DMS114 treated with DMSO at 0.1 percent for 48 hours (cell line): Measurements from ENCODE around the gene SLC9A1.

ENCODE experiments used
- DNase-seq: peaks from one replicate; lab custom pipeline; 2025; ENCODE audit not compliant: unreplicated experiment; lab: John Stamatoyannopoulos, UW

The SLC9A1 gene

DNA sequence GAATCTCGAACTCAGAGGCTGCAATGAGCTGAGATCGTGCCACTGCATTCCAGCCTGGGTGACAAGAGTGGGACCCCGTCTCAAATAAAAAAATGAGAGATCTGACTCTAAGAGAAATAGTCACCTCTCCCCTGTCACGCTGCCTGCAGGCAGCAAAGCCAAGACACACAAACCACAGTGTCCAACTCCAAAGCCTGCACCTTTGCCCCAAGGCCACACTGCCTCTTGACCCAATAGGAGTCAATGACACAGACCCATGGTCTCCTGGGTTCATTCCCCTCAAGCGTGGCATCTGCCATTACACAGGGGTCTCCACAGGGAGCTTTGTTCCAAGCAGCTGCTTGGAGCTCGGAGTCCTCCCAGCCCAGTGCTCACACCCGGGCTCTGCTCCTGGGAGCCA, 46.3 kb downstream of the SLC9A1 start:
- DNase-seq: no peak

DNA sequence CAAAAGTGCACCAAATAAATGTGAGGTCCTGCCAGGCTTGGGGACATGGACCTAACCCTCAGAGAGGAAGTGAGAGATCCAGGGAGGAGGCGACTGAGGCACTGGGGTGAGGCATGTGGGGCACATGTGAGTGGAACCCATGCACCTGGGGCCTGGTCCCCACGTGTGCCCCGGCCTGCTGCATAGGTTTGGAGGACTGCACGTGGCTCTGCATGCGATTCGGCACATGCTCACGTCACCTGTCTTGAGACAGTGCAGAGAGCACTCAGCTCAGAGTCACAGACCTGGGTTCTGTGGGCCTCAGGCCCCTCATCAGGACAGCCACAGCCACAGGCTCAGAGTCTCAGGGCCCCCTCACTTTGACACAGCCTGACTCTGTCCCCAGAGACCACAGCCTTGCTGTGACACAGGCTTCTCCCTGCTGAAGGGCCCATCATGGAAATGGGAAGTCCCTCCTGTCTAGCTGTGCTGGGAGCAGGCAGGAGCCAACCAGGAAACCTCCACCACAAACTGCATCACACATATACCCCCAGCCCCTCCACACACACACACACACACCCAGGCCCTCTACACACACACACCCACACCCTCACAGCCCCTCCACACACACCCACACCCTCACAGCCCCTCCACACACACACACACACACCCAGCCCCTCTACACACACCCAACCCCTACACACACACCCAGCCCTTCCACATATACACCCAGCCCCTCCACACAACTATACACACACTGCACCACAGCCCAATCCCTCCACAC, 48.2 kb downstream of the SLC9A1 start:
- no peak for DNase-seq

DNA sequence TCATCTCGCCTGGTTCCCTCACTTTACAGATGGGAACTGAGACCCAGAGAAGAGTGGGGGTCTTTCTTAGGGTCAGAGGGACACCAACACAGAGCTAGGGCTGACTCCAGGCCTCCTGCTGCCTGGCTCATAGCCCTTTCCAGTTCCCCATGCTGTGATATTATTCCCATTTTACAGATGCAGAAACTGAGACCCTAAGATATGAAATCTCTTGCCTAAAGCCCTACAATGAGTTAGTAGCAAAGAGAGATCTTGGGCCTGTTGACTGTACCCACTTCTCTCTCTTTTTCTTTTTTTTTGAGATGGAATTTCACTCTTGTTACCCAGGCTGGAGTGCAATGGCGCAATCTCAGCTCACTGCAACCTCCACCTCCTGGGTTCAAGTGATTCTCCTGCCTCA, 49.9 kb downstream of the SLC9A1 start:
- no peak for DNase-seq

DNA sequence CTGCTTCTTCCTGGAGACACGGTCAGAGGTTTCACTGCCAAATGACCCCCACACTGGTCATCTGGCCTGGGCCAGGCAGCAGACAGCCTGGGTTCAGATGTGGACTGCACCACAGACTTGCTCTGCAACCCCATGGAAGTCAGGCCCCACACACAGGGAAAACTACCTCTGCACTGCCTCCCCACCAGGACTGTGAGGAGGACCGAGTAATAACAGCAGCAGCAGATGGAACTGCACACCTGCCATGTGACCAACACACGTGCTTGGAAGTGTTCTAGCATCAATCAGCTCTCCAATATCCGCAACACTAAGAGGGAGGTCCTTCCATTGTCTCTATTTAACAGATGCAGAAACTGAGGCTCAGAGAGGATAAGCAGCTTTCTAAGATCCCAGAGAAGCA, 51.4 kb downstream of the SLC9A1 start:
- no peak for DNase-seq

DNA sequence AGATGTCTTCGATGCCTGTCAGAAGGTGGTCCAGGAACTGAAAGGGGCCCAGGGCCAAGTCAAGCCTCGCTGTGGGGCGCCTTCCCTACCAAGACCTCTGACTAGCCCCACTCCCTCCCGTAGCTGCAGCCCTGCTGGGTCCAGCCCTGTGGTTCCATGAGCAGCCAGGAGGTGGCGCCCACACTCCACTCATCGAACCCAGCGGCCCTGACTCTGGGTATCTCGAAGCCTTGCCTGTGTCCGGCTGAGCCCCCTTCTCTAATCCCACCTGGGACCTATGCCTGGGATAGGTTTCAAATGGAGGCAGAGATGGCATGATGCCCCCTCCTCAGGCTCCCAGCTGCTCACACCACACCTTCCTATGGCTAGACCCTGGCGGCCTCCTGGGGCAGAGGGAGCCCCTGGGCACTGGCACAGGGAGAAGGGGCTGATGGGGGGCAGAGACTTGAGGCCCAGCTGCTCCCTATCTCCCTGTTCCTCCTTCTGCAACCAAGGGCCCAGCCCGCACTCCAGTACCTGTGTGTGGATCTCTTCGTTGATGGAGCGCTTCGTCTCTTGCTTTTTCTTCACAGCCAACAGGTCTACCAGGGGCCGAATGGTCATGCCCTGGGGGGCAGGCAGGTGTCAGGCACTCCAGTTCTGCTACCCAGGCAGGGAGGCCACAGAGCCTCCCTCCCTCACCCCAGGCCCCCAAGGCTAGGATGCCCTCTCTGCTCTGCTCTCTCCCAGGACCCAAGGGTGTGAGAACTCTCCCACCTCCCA, 52.0 kb downstream of the SLC9A1 start:
- peak; percentile 18 for DNase-seq

DNA sequence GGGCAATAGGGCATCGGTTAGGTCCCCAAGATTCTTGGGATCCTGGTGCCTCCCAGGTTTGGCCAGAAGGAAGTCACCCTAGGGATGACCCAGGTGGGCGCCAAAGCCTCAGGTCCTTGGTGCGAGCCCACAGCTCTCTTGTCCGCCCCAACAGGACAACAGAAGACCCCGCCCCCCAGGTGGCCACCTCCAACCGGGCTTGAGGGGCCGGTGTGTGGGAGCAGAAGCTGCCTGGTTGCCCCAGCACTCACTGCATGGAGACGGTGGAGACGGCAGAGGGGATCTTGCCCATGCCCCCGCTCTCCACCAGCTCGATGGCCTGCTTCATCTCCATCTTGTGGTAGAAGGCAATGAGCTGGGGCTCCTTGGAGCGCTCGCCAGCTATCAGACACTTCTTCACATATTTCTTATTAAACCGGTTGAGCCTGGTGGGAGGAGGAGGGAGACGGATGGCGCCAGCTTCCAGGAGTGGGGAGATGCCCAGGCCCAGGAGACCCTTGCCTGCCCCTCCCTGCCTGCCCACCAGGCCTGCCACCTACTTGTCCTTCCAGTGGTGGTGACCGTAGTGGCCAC, 52.7 kb downstream of the SLC9A1 start:
- DNase-seq: no peak

DNA sequence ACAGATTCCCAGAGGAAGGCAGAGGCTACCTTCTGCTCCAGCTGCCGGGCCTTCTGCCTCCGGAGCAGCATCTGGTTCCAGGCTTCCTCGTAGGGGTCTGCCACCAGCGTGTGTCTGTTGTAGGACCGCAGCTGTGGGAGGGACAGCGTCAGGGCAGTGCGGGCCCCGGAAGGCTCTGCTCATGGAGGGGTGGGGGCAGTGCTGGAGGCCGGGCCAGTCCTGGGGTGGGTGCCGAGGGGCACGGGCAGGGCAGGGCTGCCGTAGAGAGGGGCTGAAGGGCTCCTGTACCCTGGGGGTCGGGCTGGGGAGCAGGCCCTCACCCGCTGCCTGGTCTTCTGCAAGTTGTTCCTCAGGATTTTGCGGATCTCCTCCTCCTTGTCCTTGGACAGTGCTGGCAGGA, 53.2 kb downstream of the SLC9A1 start:
- no peak for DNase-seq

DNA sequence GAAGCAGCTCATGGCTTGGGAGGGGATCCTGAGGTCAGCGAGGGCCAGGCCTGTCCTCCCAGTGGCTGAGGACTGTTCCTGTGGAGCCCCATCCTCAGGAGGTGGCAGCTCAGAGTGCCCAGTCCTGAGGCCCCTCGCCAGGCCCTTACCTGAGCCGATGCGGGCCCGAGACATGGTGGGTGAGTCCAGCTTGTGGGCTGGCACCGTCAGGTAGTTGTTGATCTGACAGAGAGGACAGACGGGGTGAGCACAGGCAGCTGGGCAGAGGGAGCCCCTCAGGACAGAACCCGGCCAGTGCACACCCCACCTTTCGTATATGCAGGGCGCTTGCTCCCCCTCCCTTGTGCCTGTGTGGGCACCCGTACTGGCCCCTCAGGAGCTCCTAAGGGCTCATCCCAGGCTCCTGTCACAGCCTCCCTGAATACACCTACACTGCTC, 53.9 kb downstream of the SLC9A1 start:
- no peak for DNase-seq

DNA sequence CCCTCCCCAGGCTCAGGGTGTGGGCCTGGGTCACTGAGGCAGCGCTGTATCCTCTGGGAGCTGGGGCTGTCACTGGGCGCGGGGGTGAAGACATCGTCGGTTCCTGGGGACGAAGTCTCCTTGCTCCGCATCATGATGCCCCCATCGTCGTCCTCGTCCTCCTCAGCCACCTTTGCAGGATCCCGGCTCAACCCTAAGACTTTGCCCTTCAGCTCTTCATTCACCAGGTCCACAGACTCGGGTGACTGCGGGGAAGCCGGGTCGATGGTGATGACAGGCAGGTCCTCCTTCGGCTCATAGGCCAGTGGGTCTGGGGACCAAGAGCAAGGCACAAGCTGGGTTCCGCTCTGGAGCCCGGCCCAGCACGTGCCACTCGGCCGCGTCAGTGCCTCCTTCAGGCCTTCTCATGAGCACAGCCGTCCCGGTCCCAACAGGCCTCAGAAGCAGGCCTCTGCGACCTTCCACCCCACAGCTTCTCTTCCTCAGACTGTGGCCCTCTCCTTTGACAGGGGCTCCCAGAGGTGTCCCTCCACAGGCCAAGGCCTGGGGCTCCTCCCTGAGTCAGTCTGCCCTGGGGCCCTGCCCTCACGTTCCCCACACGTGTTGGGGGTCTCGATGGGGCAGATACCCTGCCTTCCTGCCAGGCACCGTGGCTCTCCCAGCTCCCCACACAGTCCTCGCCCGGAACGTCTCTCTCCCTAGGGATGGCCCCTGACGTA, 54.4 kb downstream of the SLC9A1 start:
- no peak for DNase-seq

DNA sequence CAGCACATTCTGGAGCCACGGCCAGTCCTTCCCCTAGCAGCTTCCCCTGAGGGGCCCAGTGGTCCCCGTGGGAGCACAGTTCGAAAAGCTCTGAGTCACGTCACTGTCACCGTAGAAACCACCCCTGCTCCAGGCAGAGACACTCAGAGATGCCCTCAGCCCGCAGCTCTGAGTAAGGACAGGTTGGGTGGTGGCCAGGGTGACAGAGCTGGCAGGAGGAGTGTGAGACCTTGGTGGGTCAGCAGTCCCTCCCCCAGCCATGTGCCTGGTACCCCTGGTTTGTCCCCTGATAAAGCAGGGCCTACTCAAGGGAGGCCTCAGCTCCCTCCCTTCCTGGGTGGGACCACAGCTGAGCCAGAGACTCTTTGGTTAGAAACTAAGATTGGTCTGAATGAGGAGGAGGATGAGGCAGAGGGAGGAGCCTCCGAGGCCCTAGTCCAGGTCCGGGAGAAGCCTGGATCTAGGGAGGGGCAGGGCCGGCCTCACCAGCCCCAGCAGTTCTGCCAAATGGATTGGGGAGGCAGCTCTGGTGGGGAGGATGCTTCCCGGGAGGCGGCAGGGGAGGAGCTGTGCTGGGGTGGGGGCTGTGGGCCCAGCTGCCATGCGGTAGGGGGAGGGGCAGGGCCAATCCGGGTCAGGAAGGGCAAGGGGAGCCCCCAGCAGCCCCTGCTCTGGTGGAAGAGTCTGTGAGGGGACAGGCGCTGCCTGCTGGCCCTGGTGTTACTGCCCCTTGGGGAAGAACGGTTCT, 55.2 kb downstream of the SLC9A1 start:
- no peak for DNase-seq

DNA sequence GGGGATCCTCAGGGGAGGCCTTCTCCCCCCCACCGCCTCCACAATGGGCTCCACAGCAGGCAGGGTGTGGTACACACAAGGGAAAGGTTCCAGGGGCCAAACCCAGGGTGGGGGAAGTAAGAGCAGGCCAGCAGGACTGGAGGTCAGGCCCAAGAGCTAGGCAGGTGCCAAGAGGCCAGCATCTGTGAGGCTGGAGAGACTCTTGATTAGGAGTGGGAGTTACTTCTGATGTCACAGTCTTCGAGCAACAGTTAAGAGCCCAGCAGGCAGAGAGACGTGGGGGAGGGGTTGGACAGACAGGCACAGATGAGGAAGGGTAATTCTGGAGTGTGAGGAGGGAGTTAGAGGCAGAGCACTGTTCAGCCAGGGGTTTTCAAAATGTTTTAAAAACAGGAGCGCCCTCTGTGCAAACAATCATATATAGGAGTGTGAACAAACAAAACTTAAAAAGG, 55.8 kb downstream of the SLC9A1 start:
- DNase-seq: no peak

DNA sequence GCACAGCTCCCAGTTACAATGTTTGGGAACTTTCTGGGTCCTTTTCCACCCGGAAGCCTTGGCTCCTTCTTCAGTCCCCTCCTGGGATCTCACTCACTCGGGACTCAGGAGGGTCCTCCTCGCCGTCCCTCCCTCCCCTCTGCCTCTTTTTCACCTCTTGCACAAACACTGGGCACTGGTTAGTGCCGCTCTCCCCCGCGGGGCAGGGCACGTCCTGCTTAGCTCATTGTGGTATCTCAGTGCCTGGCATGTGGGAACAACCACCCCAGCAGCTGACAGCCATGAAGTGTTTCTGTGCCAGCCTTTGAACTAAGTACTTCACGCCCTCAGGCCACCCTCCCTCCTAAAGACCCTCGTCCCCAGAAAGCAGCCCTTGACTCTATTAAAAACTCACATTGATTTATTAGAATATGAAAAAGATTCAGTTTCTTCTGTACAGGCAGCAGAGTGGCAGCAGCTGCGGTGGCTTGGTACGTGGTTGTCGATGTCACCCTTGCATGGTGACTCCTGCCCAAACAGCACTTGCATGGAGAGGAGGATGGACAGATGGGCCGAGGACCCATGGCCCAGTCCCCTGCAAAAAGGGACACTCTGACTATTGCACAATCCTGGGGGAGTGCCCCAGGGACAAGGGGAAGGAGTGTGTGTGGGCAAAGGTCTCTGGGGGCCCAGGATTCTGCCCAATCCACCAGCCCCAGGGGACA, 56.3 kb downstream of the SLC9A1 start:
- no peak for DNase-seq

DNA sequence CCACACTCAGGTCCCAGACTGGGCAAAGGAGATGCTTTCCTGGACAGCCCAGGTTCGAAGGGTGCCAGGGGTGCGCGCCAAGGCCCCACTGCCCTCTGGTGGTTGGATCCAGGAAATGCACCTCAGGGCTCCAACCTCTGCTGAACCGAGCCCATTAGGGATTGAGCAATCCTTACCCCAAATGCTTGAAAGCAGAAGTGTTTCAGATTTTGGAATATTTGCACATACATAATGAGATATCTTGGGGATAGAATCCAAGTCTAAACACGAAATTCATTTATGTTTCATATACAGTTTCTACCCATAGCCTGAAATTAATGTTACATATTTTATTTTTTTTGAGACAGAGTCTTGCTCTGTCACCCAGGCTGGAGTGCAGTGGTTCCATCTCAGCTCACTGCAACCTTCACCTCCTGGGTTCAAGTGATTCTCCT, 57.4 kb downstream of the SLC9A1 start:
- peak; percentile 40 for DNase-seq

DNA sequence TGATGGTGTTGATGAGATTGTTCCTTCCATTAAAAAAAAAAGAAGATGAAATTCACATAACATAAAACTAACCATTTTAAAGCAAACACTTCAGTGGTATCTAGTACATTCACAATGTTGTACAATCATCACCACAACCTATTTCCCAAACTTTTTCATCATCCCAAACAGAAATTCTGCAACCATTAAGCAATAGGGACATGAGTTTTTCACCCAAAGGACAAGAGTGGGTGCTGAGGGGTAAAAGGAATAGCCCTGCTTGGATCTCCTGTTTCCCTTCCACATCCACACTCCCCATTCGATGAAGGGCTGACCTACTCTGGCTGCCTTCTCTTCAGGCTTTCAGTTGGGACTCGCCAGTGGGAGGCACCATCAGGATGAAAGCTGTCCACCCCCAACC, 59.3 kb downstream of the SLC9A1 start:
- DNase-seq: no peak

DNA sequence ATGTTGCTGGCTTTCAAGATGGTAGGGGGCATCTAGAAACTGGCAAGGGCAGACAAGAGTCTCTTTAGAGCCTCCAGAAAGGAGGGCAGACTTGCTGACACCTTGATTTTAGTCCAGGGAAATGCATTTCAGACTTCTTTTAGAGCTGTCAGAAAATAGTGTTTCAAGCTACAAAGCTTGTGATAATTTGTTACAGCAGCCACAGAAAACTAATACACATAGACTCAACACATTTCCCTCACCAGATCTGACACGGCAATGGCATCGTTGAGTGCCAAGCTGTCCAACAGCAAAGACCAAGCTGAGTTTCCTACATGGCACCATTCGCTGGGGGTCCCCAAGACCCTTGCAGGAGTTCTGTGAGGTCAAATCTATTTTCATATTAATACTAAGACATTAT, 62.0 kb downstream of the SLC9A1 start:
- DNase-seq: no peak

DNA sequence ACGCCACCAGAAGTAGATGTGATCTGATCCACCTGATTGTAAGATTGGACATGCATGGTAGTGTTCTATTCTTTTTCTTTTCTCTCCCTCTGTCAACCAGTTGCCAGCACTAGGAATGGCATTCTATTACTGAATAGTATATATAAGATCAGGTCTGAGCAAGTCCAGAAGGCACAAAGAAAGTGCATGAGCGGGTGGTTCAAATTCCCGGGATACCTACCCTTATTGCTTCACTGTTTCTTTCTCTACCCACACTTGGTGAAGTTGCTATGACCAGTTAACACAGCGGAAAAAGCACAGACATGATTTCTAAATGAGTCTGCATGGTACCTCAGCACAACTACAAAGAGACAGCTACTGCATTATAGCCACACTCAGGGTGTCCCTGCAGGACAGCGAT, 64.0 kb downstream of the SLC9A1 start:
- no peak for DNase-seq

DNA sequence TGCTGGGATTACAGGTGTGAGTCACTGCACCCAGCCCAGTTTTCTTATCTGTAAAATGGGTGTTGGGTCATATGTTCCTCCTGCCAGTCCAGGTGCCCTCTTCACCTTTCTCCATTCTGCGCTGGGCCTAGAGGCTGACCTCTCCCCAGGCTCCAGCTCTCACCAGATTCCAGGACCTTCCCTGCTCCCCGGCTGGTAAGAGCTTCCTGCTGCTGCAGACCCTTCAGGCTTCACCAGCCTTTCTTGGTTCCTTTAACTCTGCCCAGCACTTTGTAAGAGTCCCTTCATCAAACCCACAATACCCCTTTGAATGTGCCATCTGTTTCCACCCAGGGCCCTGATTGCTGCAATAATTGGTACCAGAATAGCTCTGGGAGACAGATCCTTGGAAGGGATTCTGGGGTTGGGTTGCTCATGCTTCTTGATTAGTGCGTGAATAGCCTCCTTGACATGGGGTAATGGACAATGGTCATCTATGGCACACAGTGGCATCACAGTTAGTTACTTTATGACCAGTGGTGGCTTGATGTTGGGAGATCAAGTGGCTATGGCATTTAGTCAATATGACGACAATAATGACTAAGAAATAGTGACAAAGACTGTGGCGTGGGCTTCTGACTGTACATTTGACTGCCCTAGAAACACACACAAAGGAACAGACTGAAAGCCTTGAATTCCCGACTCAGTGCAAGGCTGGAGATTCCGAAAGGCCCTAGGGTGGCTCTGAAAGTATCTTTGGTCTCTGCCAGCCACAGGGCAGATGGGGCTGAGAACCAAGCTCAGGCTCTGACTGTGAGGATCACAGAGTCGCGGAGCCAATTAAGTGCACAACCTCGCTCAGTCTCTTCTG, 67.3 kb downstream of the SLC9A1 start:
- DNase-seq: no peak

DNA sequence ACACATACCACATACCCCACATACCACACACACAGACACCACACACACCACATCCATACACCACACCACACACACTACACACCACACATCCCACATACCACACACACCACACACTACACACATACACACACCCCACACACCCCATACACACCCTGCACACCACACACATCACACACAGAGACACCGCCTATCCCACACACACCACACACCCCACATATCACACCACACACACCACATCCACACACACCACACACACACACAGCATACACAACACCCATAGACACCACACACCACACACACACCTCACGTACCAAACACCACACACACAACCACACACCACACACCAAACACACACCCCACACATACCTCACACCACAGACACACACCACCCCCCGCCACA, 68.3 kb downstream of the SLC9A1 start:
- no peak for DNase-seq

DNA sequence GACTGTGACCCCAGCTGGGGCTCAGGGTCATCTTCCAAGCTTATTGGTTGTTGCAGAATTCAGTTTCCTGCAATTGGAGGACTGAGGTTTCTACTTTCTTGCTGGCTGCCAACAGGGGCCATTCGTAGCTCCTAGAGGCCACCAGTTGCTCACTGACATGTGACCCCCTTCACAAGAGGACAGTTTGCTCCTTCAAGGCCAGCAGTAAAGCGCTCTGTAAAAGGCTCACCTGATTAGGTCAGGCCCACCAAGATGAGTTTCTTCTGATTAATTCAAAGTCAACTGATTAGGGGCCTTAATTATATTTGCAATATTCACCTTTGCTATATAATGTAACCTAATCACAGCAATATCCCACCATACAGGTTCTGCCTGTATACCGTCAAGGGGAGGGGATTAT, 68.9 kb downstream of the SLC9A1 start:
- no peak for DNase-seq
